Measurements from ENCODE around the gene RAPGEF1. TPM values are rescaled to one million over a fixed set of nuclear protein-coding genes. Genes with fewer than 3 reads are reported as not detected.

RAPGEF1 gene
- total RNA-seq, 2 donors from 2014 or later, result 28.6 to 63.8 TPM

DNA sequence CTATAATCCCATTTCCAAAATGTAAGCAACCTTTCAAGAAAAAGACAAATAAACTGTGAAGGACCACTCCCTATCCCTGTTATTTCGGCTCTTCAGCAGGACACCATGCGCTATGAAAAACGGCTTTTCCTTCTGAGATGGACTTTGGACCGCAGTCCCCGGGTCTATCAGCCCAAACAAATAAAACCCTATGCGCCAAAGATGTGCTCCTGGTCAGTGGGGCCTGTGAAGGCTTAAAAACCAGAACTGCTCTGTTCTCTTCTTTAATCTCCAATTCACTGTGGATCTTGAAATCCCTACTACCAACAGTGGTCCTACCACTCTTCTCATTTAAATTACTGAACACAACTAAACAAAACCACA lies 33.3 kb downstream of the RAPGEF1 start:
- Histone ChIP-seq H3K27ac (no peak overlapping the region), H3K9me3 (no peaks in the 10 kb centered on the region), H3K4me3 (no peak overlapping the region), H3K27me3 (replicated peaks; ENCODE audit: insufficient read depth) (no peaks in the 10 kb centered on the region), H3K36me3 (no peaks in the 10 kb centered on the region), H3K4me1 (replicated peaks) (no peaks in the 10 kb centered on the region)
- intact Hi-C loops (cut with DNase I), result no loop called here
- no peak for DNase-seq (ENCODE audit: low spot score)
- TF ChIP-seq, protein P1, sequence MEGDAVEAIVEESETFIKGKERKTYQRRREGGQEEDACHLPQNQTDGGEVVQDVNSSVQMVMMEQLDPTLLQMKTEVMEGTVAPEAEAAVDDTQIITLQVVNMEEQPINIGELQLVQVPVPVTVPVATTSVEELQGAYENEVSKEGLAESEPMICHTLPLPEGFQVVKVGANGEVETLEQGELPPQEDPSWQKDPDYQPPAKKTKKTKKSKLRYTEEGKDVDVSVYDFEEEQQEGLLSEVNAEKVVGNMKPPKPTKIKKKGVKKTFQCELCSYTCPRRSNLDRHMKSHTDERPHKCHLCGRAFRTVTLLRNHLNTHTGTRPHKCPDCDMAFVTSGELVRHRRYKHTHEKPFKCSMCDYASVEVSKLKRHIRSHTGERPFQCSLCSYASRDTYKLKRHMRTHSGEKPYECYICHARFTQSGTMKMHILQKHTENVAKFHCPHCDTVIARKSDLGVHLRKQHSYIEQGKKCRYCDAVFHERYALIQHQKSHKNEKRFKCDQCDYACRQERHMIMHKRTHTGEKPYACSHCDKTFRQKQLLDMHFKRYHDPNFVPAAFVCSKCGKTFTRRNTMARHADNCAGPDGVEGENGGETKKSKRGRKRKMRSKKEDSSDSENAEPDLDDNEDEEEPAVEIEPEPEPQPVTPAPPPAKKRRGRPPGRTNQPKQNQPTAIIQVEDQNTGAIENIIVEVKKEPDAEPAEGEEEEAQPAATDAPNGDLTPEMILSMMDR (IDR thresholded peaks at IDR 0.05), result no peak
- no peak for TF ChIP-seq POLR2A (IDR thresholded peaks at IDR 0.05)
- TF ChIP-seq POLR2AphosphoS5 (IDR thresholded peaks at IDR 0.05), result no peak
- WGBS, result 83% methylated on average over 6 of the region's 6 CpGs

DNA sequence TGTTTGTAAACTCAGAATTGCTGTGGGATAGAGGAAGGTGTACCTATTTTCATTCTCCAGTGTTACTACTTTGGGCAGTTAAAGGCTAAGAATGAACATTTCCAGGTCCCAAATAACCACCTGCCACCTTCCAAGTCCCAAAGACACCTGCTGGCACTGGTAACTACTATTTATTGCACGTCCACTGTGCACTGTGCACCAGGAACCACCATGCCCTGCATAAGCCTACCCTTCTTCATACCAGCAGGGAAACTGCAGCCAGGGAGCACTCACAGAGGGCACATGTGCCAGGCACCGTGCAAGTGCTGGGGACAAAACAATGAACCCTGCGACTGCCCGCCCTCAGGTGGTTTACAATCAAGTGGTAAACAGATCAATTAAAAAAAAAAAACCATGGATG lies 34.9 kb downstream of the RAPGEF1 start:
- no peak for DNase-seq (ENCODE audit: low spot score)
- Histone ChIP-seq H3K4me3 (no peak overlapping the region), H3K27me3 (replicated peaks; ENCODE audit: insufficient read depth) (no peaks in the 10 kb centered on the region), H3K27ac (no peak overlapping the region), H3K4me1 (replicated peaks) (no peaks in the 10 kb centered on the region), H3K9me3 (no peaks in the 10 kb centered on the region), H3K36me3 (no peaks in the 10 kb centered on the region)
- intact Hi-C loops (cut with DNase I), result no loop called here
- TF ChIP-seq, protein P1 (IDR thresholded peaks at IDR 0.05), result no peak
- TF ChIP-seq POLR2A (IDR thresholded peaks at IDR 0.05) (no peak), POLR2AphosphoS5 (IDR thresholded peaks at IDR 0.05) (no peak)
- 75% methylated on average over 4 of the region's 4 CpGs for WGBS

GRCh38 chr9:131704141-131704983 lies 35.5 kb downstream of the RAPGEF1 start:
- H3K4me3 ChIP-seq, result no peak overlapping the region
- DNase-seq (ENCODE audit: low spot score), result no peak
- intact Hi-C loops (cut with DNase I), result no loop called here
- H3K27ac ChIP-seq, result peak overlapping the region in 1 of 2 donors; percentile 21
- H3K36me3 ChIP-seq, result no peaks in the 10 kb centered on the region
- H3K4me1 ChIP-seq (replicated peaks), result no peaks in the 10 kb centered on the region
- 44% methylated on average over 5 of the region's 5 CpGs for WGBS
- no peaks in the 10 kb centered on the region for H3K27me3 ChIP-seq (replicated peaks; ENCODE audit: insufficient read depth)
- TF ChIP-seq POLR2A (IDR thresholded peaks at IDR 0.05), result no peak
- TF ChIP-seq, protein P1 (IDR thresholded peaks at IDR 0.05), result no peak
- no peak for TF ChIP-seq POLR2AphosphoS5 (IDR thresholded peaks at IDR 0.05)
- no peaks in the 10 kb centered on the region for H3K9me3 ChIP-seq

DNA sequence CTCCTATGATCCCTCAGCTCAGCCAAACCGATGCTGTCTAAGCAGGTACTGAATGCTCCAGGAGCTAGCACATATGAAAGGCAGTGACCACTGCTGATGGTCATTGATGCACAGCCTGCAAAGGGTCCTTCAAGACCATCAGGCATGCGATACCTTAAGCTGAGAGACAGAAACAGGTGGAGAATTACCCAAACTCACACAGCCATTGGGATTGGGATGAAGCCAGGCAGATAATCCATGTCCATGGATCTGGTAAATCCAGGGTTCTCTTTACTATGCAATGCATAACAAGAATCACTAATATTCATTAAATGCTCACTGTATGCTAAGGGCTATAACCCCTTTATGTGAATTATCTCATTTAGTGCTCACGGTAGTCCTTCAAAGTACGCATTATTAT lies 36.2 kb downstream of the RAPGEF1 start:
- Histone ChIP-seq H3K9me3 (no peaks in the 10 kb centered on the region), H3K4me1 (replicated peaks) (no peaks in the 10 kb centered on the region), H3K27ac (no peak overlapping the region), H3K36me3 (no peaks in the 10 kb centered on the region), H3K4me3 (no peak overlapping the region), H3K27me3 (replicated peaks; ENCODE audit: insufficient read depth) (no peaks in the 10 kb centered on the region)
- no peak for DNase-seq (ENCODE audit: low spot score)
- 63% methylated on average over 4 of the region's 4 CpGs for WGBS
- intact Hi-C loops (cut with DNase I), result no loop called here
- TF ChIP-seq POLR2AphosphoS5 (IDR thresholded peaks at IDR 0.05), result no peak
- TF ChIP-seq POLR2A (IDR thresholded peaks at IDR 0.05), result no peak
- TF ChIP-seq, protein P1 (IDR thresholded peaks at IDR 0.05), result no peak

DNA sequence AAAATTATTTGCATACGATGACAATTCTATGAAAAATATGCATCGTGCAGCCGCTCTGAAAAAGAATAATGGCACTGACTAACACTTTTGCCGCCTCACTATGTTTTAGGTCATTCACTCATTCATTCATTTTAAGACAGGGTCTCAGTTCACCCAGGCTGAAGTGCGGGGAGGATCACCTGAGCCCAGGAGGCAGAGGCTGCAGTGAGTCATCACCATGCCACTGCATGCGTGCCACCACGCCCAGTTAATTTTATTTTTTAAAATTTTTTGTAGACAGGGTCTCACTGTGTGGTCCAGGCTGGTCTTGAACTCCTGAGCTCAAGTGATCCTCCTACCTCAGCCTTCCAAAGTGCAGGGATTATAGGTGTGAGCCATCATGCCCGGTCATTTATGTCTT lies 37.0 kb downstream of the RAPGEF1 start:
- DNase-seq (ENCODE audit: low spot score), result no peak
- Histone ChIP-seq H3K4me3 (no peak overlapping the region), H3K4me1 (replicated peaks) (no peaks in the 10 kb centered on the region), H3K27me3 (replicated peaks; ENCODE audit: insufficient read depth) (no peaks in the 10 kb centered on the region), H3K36me3 (no peaks in the 10 kb centered on the region), H3K27ac (no peak overlapping the region), H3K9me3 (no peaks in the 10 kb centered on the region)
- TF ChIP-seq, protein P1 (IDR thresholded peaks at IDR 0.05), result no peak
- TF ChIP-seq POLR2AphosphoS5 (IDR thresholded peaks at IDR 0.05) (no peak), POLR2A (IDR thresholded peaks at IDR 0.05) (no peak)
- WGBS, result 91% methylated on average over 8 of the region's 8 CpGs
- intact Hi-C loops (cut with DNase I), result no loop called here
